Osteocyte (in vitro differentiated cells): Measurements from ENCODE around the gene PNPO. TPM values are rescaled to one million over a fixed set of nuclear protein-coding genes. Genes with fewer than 3 reads are reported as not detected.
"Not testable (repeated sequence)": the region's sequence is repeated elsewhere in the genome, so short reads cannot be mapped to it uniquely, and the experiment has no call there.

Source experiments
- DNase-seq: peaks from one replicate; pipeline ENCODE4 v3.0.0; 2021; ENCODE audit warnings: mixed read lengths; ENCODE audit not compliant: unreplicated experiment; ENCODE audit errors: extremely low spot score
- H3K27ac Mint-ChIP-seq: one replicate; pipeline ENCODE4 v1.8.0; 2021; ENCODE audit warnings: mild to moderate bottlenecking, mixed read lengths; ENCODE audit not compliant: unreplicated experiment
- H3K27me3 Mint-ChIP-seq: one replicate; pipeline ENCODE4 v1.8.0; 2021; ENCODE audit warnings: mixed read lengths; ENCODE audit not compliant: unreplicated experiment
- H3K36me3 Mint-ChIP-seq: one replicate; pipeline ENCODE4 v1.8.0; 2021; ENCODE audit warnings: mixed read lengths; ENCODE audit not compliant: unreplicated experiment
- H3K4me1 Mint-ChIP-seq: one replicate; pipeline ENCODE4 v1.8.0; 2021; ENCODE audit warnings: mixed read lengths; ENCODE audit not compliant: unreplicated experiment
- H3K4me3 Mint-ChIP-seq: one replicate; pipeline ENCODE4 v1.8.0; 2021; ENCODE audit warnings: mild to moderate bottlenecking, moderate library complexity, mixed read lengths; ENCODE audit not compliant: unreplicated experiment
- H3K9me3 Mint-ChIP-seq: one replicate; pipeline ENCODE4 v1.8.0; 2021; ENCODE audit warnings: mixed read lengths; ENCODE audit not compliant: unreplicated experiment
- total RNA-seq: library from RNA; stranded (reverse); gene quantifications from 2 replicates; pipeline ENCODE4 v1.2.1, GENCODE V29; 2021
- TF ChIP-seq, protein P1 (sequence below): fragments of 200-600 bp; sonication (generic); IDR thresholded peaks from 2 replicates; pipeline ENCODE4 v1.5.0; 2021; ENCODE audit warnings: antibody characterized with exemption, mild to moderate bottlenecking, moderate library complexity

The PNPO gene
- total RNA-seq, 1 donor from 2014 or later = 9.0 TPM

DNA sequence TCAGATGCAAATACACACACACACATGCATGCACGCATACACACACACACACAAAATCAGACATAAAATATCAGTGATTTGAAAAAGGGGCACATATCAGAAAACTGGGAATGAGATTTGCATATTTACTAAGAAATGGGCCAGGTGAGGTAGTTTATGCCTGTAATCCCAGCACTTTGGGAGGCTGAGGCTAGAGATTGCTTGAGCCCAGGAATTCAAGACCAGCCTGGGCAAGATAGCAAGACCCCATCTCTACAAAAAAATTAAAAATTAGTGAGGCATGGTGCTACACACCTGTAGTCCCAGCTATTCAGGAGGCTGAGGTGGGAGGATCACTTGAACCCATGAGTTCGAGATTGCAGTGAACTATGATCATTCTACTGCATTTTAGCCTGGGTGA is 22.4 kb upstream of the PNPO start:
- H3K9me3 Mint-ChIP-seq = no peaks in the 10 kb centered on the region
- H3K27ac Mint-ChIP-seq = no peak overlapping the region
- TF ChIP-seq, protein P1, sequence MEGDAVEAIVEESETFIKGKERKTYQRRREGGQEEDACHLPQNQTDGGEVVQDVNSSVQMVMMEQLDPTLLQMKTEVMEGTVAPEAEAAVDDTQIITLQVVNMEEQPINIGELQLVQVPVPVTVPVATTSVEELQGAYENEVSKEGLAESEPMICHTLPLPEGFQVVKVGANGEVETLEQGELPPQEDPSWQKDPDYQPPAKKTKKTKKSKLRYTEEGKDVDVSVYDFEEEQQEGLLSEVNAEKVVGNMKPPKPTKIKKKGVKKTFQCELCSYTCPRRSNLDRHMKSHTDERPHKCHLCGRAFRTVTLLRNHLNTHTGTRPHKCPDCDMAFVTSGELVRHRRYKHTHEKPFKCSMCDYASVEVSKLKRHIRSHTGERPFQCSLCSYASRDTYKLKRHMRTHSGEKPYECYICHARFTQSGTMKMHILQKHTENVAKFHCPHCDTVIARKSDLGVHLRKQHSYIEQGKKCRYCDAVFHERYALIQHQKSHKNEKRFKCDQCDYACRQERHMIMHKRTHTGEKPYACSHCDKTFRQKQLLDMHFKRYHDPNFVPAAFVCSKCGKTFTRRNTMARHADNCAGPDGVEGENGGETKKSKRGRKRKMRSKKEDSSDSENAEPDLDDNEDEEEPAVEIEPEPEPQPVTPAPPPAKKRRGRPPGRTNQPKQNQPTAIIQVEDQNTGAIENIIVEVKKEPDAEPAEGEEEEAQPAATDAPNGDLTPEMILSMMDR = no peak
- no peak for DNase-seq
- no peaks in the 10 kb centered on the region for H3K27me3 Mint-ChIP-seq
- no peaks in the 10 kb centered on the region for H3K4me1 Mint-ChIP-seq
- peaks cover 28% of the 10 kb centered on the region for H3K36me3 Mint-ChIP-seq
- H3K4me3 Mint-ChIP-seq = no peak overlapping the region

- H3K27me3 Mint-ChIP-seq, H3K9me3 Mint-ChIP-seq, H3K27ac Mint-ChIP-seq: not testable (repeated sequence)
Measured at GRCh38 chr17:47919889-47920288, 21.5 kb upstream of the PNPO start.

GRCh38 chr17:47924785-47925677 is 16.3 kb upstream of the PNPO start:
- TF ChIP-seq, protein P1 = no peak
- no peaks in the 10 kb centered on the region for H3K27me3 Mint-ChIP-seq
- H3K27ac Mint-ChIP-seq = no peak overlapping the region
- no peaks in the 10 kb centered on the region for H3K4me1 Mint-ChIP-seq
- peaks cover 31% of the 10 kb centered on the region for H3K36me3 Mint-ChIP-seq
- DNase-seq = no peak
- H3K9me3 Mint-ChIP-seq = no peaks in the 10 kb centered on the region
- no peak overlapping the region for H3K4me3 Mint-ChIP-seq

More at GRCh38 chr17:47919889-47920288, 21.5 kb upstream of the PNPO start:
- DNase-seq, H3K4me1 Mint-ChIP-seq, H3K4me3 Mint-ChIP-seq: not testable (repeated sequence)
- H3K36me3 Mint-ChIP-seq = peaks cover 28% of the 10 kb centered on the region

DNA sequence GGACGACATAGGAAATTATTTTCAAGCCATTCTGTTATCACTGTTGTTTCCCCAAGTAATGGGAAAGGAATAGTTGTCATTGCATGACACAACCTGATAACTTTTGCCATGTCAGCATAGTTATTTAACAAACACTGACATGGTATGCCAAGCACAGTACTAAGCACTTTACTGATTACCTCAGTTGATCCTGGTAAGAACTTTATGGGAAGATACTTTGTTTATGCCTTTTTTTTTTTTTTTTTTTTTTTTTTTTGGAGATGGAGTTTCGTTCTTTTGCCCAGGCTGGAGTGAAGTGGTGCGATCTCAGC is 15.7 kb upstream of the PNPO start:
- Mint-ChIP-seq H3K4me1 (no peaks in the 10 kb centered on the region), H3K9me3 (no peaks in the 10 kb centered on the region), H3K27ac (no peak overlapping the region), H3K27me3 (no peaks in the 10 kb centered on the region), H3K36me3 (peaks cover 30% of the 10 kb centered on the region), H3K4me3 (no peak overlapping the region)
- TF ChIP-seq, protein P1 = no peak
- no peak for DNase-seq

GRCh38 chr17:47927821-47928400 is 13.5 kb upstream of the PNPO start:
- no peak overlapping the region for H3K4me3 Mint-ChIP-seq
- peaks cover 26% of the 10 kb centered on the region for H3K36me3 Mint-ChIP-seq
- TF ChIP-seq, protein P1 = no peak
- DNase-seq = no peak
- no peak overlapping the region for H3K27ac Mint-ChIP-seq
- no peaks in the 10 kb centered on the region for H3K9me3 Mint-ChIP-seq
- H3K27me3 Mint-ChIP-seq = no peaks in the 10 kb centered on the region
- peaks cover 10% of the 10 kb centered on the region for H3K4me1 Mint-ChIP-seq
